ENCODE measurements around the gene ZNF57. TPM values are rescaled to one million over a fixed set of nuclear protein-coding genes. Genes with fewer than 3 reads are reported as not detected.
"Not testable (repeated sequence)": the region's sequence is repeated elsewhere in the genome, so short reads cannot be mapped to it uniquely, and the experiment has no call there.

Gene ZNF57
- total RNA-seq, 1 donor from 2014 or later: 2.2 TPM

DNA sequence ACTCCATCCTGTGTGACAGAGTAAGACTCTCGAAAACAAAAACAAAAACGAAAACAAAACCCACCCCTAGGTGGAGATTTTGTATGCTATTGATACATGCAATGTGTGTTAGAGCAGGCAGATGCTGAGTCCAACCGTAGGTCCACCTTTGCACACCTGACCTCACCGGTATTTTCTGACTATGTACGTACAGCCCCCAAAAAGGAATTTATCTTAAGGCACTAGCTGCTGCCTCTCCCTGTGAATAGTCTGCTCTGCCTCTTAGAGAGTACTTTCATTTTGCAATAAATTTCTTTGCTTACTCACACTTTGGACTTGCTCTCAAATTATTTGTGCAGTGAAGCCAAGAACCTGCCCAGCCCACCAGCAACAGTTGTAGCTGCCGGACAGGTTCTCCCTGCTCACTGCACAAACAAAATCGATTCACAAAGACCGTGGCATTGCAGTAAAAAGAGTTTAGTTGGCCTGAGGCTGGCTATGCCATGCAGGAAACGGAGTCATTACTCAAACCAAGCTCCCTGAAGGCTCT is 52.3 kb downstream of the ZNF57 start:
- no peak for DNase-seq (ENCODE audit: low spot score)
- Mint-ChIP-seq H3K36me3 (ENCODE audit: low read depth, unreplicated experiment) (peaks cover 7% of the 10 kb centered on the region), H3K4me3 (ENCODE audit: unreplicated experiment) (no peak overlapping the region), H3K27me3 (ENCODE audit: unreplicated experiment) (peaks cover 7% of the 10 kb centered on the region), H3K9me3 (ENCODE audit: unreplicated experiment) (no peaks in the 10 kb centered on the region), H3K27ac (ENCODE audit: unreplicated experiment) (no peak overlapping the region), H3K4me1 (ENCODE audit: unreplicated experiment) (peaks cover 15% of the 10 kb centered on the region)
- TF ChIP-seq, protein P1, sequence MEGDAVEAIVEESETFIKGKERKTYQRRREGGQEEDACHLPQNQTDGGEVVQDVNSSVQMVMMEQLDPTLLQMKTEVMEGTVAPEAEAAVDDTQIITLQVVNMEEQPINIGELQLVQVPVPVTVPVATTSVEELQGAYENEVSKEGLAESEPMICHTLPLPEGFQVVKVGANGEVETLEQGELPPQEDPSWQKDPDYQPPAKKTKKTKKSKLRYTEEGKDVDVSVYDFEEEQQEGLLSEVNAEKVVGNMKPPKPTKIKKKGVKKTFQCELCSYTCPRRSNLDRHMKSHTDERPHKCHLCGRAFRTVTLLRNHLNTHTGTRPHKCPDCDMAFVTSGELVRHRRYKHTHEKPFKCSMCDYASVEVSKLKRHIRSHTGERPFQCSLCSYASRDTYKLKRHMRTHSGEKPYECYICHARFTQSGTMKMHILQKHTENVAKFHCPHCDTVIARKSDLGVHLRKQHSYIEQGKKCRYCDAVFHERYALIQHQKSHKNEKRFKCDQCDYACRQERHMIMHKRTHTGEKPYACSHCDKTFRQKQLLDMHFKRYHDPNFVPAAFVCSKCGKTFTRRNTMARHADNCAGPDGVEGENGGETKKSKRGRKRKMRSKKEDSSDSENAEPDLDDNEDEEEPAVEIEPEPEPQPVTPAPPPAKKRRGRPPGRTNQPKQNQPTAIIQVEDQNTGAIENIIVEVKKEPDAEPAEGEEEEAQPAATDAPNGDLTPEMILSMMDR (IDR thresholded peaks at IDR 0.05; ENCODE audit: unreplicated experiment): no peak

DNA sequence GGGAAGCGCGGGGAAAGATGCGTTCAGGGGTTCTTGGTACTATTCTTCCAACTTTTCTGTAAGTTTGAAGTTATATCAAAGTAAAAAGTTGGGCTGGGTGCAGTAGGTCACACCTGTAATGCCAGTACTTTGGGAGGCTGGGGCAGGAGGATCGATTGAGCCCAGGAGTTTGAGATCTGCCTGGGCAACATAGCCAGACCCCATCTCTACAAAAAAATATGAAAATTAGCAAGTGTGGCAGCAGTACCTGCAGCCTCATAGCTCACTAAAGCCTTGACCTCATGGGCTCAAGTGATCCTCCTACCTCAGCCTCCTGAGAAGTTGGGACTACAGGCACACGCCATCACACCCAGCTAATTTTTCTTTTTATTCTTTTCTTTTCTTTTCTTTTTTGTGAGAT is 56.4 kb downstream of the ZNF57 start:
- H3K4me3 Mint-ChIP-seq (ENCODE audit: unreplicated experiment): no peak overlapping the region
- H3K9me3 Mint-ChIP-seq (ENCODE audit: unreplicated experiment): no peaks in the 10 kb centered on the region
- no peak for DNase-seq (ENCODE audit: low spot score)
- no peaks in the 10 kb centered on the region for H3K36me3 Mint-ChIP-seq (ENCODE audit: low read depth, unreplicated experiment)
- H3K4me1 Mint-ChIP-seq (ENCODE audit: unreplicated experiment): peaks cover 7% of the 10 kb centered on the region
- no peak overlapping the region for H3K27ac Mint-ChIP-seq (ENCODE audit: unreplicated experiment)
- TF ChIP-seq, protein P1 (IDR thresholded peaks at IDR 0.05; ENCODE audit: unreplicated experiment): no peak
- H3K27me3 Mint-ChIP-seq (ENCODE audit: unreplicated experiment): peaks cover 8% of the 10 kb centered on the region

DNA sequence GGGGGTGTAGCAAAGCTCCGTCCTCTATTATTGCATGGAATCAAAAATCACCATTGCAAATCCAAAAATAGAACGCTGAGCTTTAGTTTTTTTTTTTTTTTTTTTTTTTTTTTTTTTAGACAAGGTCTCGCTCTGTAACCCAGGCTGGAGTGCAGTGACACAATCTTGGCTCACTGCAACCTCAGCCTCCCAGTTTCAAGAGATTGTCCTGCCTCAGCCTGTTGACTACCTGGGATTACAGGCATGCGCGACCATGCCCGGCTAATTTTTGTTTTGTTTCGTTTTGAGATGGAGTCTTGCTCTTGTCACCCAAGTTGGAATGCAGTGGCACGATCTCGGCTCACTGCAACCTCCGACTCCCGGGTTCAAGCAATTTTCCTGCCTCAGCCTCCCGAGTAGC is 59.4 kb downstream of the ZNF57 start:
- Mint-ChIP-seq H3K36me3 (ENCODE audit: low read depth, unreplicated experiment) (no peaks in the 10 kb centered on the region), H3K4me3 (ENCODE audit: unreplicated experiment) (no peak overlapping the region), H3K27me3 (ENCODE audit: unreplicated experiment) (peaks cover 4% of the 10 kb centered on the region), H3K9me3 (ENCODE audit: unreplicated experiment) (no peaks in the 10 kb centered on the region), H3K4me1 (ENCODE audit: unreplicated experiment) (peaks cover 7% of the 10 kb centered on the region), H3K27ac (ENCODE audit: unreplicated experiment) (no peak overlapping the region)
- DNase-seq (ENCODE audit: low spot score): no peak
- TF ChIP-seq, protein P1 (IDR thresholded peaks at IDR 0.05; ENCODE audit: unreplicated experiment): no peak

DNA sequence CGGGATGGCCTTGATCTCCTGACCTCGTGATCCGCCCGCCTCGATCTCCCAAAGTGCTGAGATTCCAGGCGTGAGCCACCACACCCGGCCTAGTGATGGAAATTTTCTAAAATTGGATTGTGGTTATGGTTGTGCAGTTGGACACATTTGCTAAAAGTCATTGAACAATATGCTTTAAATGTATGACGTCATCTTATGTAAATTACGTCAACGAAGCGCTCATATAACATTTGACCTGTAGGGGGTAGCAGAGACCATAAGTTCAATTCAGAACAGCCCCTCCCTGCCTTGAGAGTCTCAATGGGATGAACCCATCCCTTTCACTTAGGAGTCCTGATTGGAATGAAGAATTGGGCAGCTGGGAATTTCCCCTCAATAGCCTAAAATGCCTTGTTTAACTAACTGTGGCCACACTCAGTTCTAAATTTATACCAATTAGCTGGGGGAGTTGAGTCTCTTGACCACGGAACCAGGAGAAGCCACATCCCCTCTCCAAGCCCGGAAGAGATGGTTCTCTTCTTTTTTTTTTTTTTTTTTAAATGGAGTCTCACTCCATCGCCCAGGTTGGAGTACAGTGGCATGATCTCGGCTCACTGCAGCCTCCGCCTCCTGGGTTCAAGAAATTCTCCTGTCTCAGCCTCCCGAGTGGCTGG is 61.4 kb downstream of the ZNF57 start:
- peaks cover 4% of the 10 kb centered on the region for H3K27me3 Mint-ChIP-seq (ENCODE audit: unreplicated experiment)
- no peak overlapping the region for H3K4me3 Mint-ChIP-seq (ENCODE audit: unreplicated experiment)
- no peaks in the 10 kb centered on the region for H3K36me3 Mint-ChIP-seq (ENCODE audit: low read depth, unreplicated experiment)
- H3K27ac Mint-ChIP-seq (ENCODE audit: unreplicated experiment): peak overlapping the region; percentile 87
- peaks cover 7% of the 10 kb centered on the region for H3K4me1 Mint-ChIP-seq (ENCODE audit: unreplicated experiment)
- H3K9me3 Mint-ChIP-seq (ENCODE audit: unreplicated experiment): no peaks in the 10 kb centered on the region
- TF ChIP-seq, protein P1 (IDR thresholded peaks at IDR 0.05; ENCODE audit: unreplicated experiment): peak; percentile 93
- DNase-seq (ENCODE audit: low spot score): peak; percentile 73

DNA sequence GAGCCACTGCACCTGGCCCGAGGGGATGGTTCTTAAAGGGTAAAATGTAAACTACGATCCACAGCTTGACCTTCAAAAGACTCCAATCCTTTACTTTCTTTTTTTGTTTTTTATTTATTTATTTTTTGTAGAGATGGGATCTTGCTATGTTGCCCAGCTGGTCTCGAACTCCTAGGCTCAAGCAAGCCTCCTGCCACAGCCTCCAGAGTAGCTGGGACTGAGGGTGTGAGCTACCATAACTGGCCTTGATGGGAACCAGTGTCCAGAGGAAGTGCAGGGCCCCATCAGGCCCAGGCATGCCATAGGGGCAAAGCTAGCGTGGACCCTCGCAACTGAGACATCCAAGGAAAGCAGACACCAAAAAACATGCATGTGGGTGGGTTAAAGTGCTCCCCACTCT is 62.4 kb downstream of the ZNF57 start:
- Mint-ChIP-seq H3K9me3 (ENCODE audit: unreplicated experiment) (no peaks in the 10 kb centered on the region), H3K27me3 (ENCODE audit: unreplicated experiment) (peaks cover 4% of the 10 kb centered on the region), H3K4me3 (ENCODE audit: unreplicated experiment) (no peak overlapping the region), H3K27ac (ENCODE audit: unreplicated experiment) (no peak overlapping the region), H3K36me3 (ENCODE audit: low read depth, unreplicated experiment) (no peaks in the 10 kb centered on the region), H3K4me1 (ENCODE audit: unreplicated experiment) (peaks cover 7% of the 10 kb centered on the region)
- no peak for DNase-seq (ENCODE audit: low spot score)
- TF ChIP-seq, protein P1 (IDR thresholded peaks at IDR 0.05; ENCODE audit: unreplicated experiment): no peak

DNA sequence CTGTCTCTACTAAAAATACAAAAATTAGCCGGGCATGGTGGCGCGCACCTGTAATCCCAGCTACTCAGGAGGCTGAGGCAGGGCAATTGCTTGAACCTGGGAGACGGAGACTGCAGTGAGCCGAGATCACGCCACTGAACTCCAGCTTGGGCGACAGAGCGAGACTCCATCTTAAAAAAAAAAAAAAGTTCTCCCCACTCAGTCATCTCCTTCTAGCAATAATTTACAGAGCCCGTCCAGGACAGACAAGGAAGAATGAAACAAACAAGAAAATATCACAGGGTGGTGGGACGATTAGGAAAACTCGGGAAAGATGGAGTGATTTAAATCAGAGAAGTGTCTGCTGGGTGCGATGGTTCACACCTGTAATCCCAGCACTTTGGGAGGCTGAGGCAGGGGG is 62.9 kb downstream of the ZNF57 start:
- not testable (repeated sequence) for H3K27me3 Mint-ChIP-seq (ENCODE audit: unreplicated experiment); DNase-seq (ENCODE audit: low spot score); H3K9me3 Mint-ChIP-seq (ENCODE audit: unreplicated experiment); H3K4me3 Mint-ChIP-seq (ENCODE audit: unreplicated experiment); H3K36me3 Mint-ChIP-seq (ENCODE audit: low read depth, unreplicated experiment); H3K27ac Mint-ChIP-seq (ENCODE audit: unreplicated experiment); H3K4me1 Mint-ChIP-seq (ENCODE audit: unreplicated experiment)
